IMR-90 (cell line): ENCODE data around the gene DRICH1. TPM values are rescaled to one million over a fixed set of nuclear protein-coding genes. Genes with fewer than 3 reads are reported as not detected.

Experiments
- ATAC-seq: fragments of 200-7000 bp; cut with Tn5 transposase; 2 replicates; pipeline ENCODE4 v1.9.1; 2020; ENCODE audit warnings: low read depth, mild to moderate bottlenecking, moderate library complexity
- BruUV-seq: library from RNA; stranded (reverse); fragments of 400-500 nt; replicated peaks from 2 replicates; lab custom pipeline; 2021; lab: Mats Ljungman, UMichigan
- CTCF ChIA-PET: fragments of 300-600 bp; formaldehyde crosslinking; extraction: SDS; loops from one replicate; lab custom pipeline; 2021; ENCODE audit warnings: antibody characterized with exemption; lab: Yijun Ruan, JAX
- POLR2A ChIA-PET: fragments of 300-600 bp; sonication (Branson Sonifier 250); formaldehyde crosslinking; loops from one replicate; lab custom pipeline; 2022; ENCODE audit warnings: antibody characterized with exemption; ENCODE audit not compliant: unreplicated experiment; lab: Charles Lee
- DNase-seq: peaks from one replicate; pipeline ENCODE4 v3.0.0; 2013
- H2AFZ ChIP-seq: replicated peaks from 2 replicates; pipeline ENCODE3; 2013; ENCODE audit warnings: low read length, mild to moderate bottlenecking; ENCODE audit not compliant: poor library complexity
- H2AK5ac ChIP-seq: 2 replicates; pipeline ENCODE4 v1.6.1; 2013; ENCODE audit warnings: low read depth, low read length, inconsistent platforms
- H2AK9ac ChIP-seq: replicated peaks from 2 replicates; pipeline ENCODE3; 2013; ENCODE audit warnings: mild to moderate bottlenecking, low read depth, low read length, moderate library complexity; ENCODE audit not compliant: poor library complexity
- H2BK120ac ChIP-seq: 2 replicates; pipeline ENCODE4 v1.6.1; 2013; ENCODE audit warnings: low read depth, low read length, inconsistent platforms
- H2BK15ac ChIP-seq: 3 replicates; pipeline ENCODE4 v1.6.1; 2013; ENCODE audit warnings: low read depth, low read length, inconsistent platforms
- H2BK20ac ChIP-seq: 2 replicates; pipeline ENCODE4 v1.6.1; 2013; ENCODE audit warnings: low read depth, mild to moderate bottlenecking, inconsistent platforms, low read length, moderate library complexity
- H2BK5ac ChIP-seq: 2 replicates; pipeline ENCODE4 v1.6.1; 2013; ENCODE audit warnings: mild to moderate bottlenecking, low read depth, low read length, inconsistent platforms; ENCODE audit not compliant: poor library complexity, severe bottlenecking
- H3K14ac ChIP-seq: replicated peaks from 2 replicates; pipeline ENCODE4 v1.6.1; 2013; ENCODE audit warnings: low read depth, low read length, inconsistent platforms
- H3K18ac ChIP-seq: 2 replicates; pipeline ENCODE4 v1.6.1; 2013; ENCODE audit warnings: low read depth, low read length, control low read depth
- H3K23ac ChIP-seq: 2 replicates; pipeline ENCODE4 v1.6.1; 2013; ENCODE audit warnings: low read depth, low read length, inconsistent platforms
- H3K27ac ChIP-seq: 2 replicates; pipeline ENCODE4 v1.5.1; 2013; ENCODE audit warnings: mild to moderate bottlenecking, control low read depth, low read length; ENCODE audit not compliant: insufficient read depth
- H3K27me3 ChIP-seq: 2 replicates; pipeline ENCODE4 v1.6.1; 2013; ENCODE audit warnings: low read length; ENCODE audit not compliant: control insufficient read depth, insufficient read depth
- H3K36me3 ChIP-seq: 2 replicates; pipeline ENCODE4 v1.6.1; 2013; ENCODE audit warnings: low read length, mixed read lengths; ENCODE audit not compliant: control insufficient read depth, insufficient read depth
- H3K4ac ChIP-seq: 2 replicates; pipeline ENCODE4 v1.6.1; 2013; ENCODE audit warnings: low read depth, low read length, inconsistent platforms
- H3K4me1 ChIP-seq: 2 replicates; pipeline ENCODE4 v1.6.1; 2013; ENCODE audit warnings: low read length, mixed read lengths; ENCODE audit not compliant: control insufficient read depth, insufficient read depth
- H3K4me2 ChIP-seq: 2 replicates; pipeline ENCODE4 v1.6.1; 2013; ENCODE audit warnings: low read depth, mild to moderate bottlenecking, control low read depth, low read length, moderate library complexity
- H3K4me3 ChIP-seq: 2 replicates; pipeline ENCODE4 v1.5.1; 2013; ENCODE audit warnings: low read depth, mild to moderate bottlenecking, control low read depth, low read length, moderate library complexity; ENCODE audit not compliant: insufficient read depth
- H3K56ac ChIP-seq: 2 replicates; pipeline ENCODE4 v1.6.1; 2013; ENCODE audit warnings: low read length, inconsistent platforms; ENCODE audit not compliant: insufficient read depth; ENCODE audit errors: extremely low read depth
- H3K79me1 ChIP-seq, 2 experiments: 2 replicates each; pipeline ENCODE4 v1.6.1; 2013; ENCODE audit warnings: low read length in 2 of 2, inconsistent platforms in 1 of 2, low read depth in 1 of 2
- H3K9ac ChIP-seq: 2 replicates; pipeline ENCODE4 v1.6.1; 2013; ENCODE audit warnings: low read depth, low read length, control low read depth
- H3K9me1 ChIP-seq: 2 replicates; pipeline ENCODE4 v1.6.1; 2013; ENCODE audit warnings: low read length, inconsistent platforms; ENCODE audit not compliant: insufficient read depth
- H3K9me3 ChIP-seq: 2 replicates; pipeline ENCODE4 v1.6.1; 2013; ENCODE audit warnings: low read length; ENCODE audit not compliant: control insufficient read depth, insufficient read depth
- H4K20me1 ChIP-seq: 2 replicates; pipeline ENCODE4 v1.6.1; 2013; ENCODE audit warnings: low read length, inconsistent platforms; ENCODE audit not compliant: insufficient read depth
- H4K5ac ChIP-seq: 2 replicates; pipeline ENCODE4 v1.6.1; 2013; ENCODE audit warnings: mild to moderate bottlenecking, low read depth, low read length, control low read depth
- H4K8ac ChIP-seq, 2 experiments: 2 replicates each; pipeline ENCODE4 v1.6.1; 2013; ENCODE audit warnings: low read depth in 2 of 2, low read length in 2 of 2, control low read depth in 1 of 2, inconsistent platforms in 1 of 2
- H4K91ac ChIP-seq: 2 replicates; pipeline ENCODE4 v1.6.1; 2013; ENCODE audit warnings: low read depth, low read length, inconsistent platforms; ENCODE audit not compliant: insufficient read depth
- POLR2A ChIP-seq: IDR thresholded peaks from 2 replicates; pipeline ENCODE4 v1.6.1; 2012; ENCODE audit warnings: mild to moderate bottlenecking, low read depth, low read length
- RAD21 ChIP-seq: IDR thresholded peaks from 2 replicates; pipeline ENCODE4 v1.6.1; 2012; ENCODE audit warnings: low read length, improper control_type of control experiment
- WGBS, 2 experiments: methylation state at CpG; one replicate each; pipeline versions ENCODE4 v1.1.5 to v1.1.7; 2013; ENCODE audit warnings: missing lambda C conversion rate in 2 of 2; ENCODE audit not compliant: insufficient read length in 1 of 2; ENCODE audit errors: extremely low coverage in 2 of 2; 5-methylcytosine and 5-hydroxymethylcytosine counted together
- dilution Hi-C: fragments of 300-500 bp; cut with HindIII; formaldehyde crosslinking; loops from one replicate; pipeline ENCODE4 v1.14.3; 2018; ENCODE audit warnings: low sequenced_read_pairs; ENCODE audit not compliant: unreplicated experiment
- in situ Hi-C: fragments of 300-500 bp; cut with MboI; formaldehyde crosslinking; loops from 3 replicates; pipeline ENCODE4 v1.14.3; 2019; ENCODE audit warnings: low sequenced_read_pairs, inconsistent platforms, mixed read lengths
- intact Hi-C: fragments of 100-400 bp; cut with micrococcal nuclease; formaldehyde crosslinking; loops from 2 replicates; pipeline ENCODE4 v1.10.0; 2022
- polyA plus RNA-seq, 3 experiments: library from polyadenylated mRNA; depleted of rRNA; stranded (reverse); fragments of >200 nt; gene quantifications; 2 replicates each; pipeline ENCODE4 v1.2.3, GENCODE V29; 2012; ENCODE audit warnings: low replicate concordance in 1 of 3
- total RNA-seq: library from RNA; depleted of rRNA; stranded (reverse); fragments of >200 nt; gene quantifications from 2 replicates; pipeline ENCODE4 v1.2.3, GENCODE V29; 2012

Gene DRICH1
- total and polyA plus RNA-seq, 2 of the 4 experiments (the other 2 are of a cell fraction), result 0.14 TPM; not detected in 1

DNA sequence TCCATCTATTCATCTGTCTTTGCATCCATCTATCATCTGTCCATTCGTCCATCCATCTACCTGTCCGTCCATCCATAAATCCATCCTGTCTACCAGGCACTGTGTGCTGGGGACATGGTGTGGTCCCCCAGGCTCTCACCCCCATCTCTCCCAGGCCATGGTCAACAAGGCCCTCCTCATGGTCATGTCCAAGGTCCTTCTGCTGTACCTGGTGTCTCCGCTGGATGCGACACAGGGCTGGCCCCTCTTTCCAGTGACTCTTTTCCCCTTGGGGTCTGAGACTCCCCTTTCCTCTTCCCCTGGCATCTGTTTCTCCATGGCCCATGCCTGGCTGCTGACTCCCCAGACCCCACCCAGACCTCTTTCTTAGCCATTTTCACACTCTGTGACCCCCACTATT lies 56.5 kb downstream of the DRICH1 start:
- H4K20me1 ChIP-seq, result no peaks in the 10 kb centered on the region
- H4K5ac ChIP-seq, result no peak overlapping the region
- intact Hi-C loops (no loop called here), dilution Hi-C loops (no loop called here), in situ Hi-C loops (no loop called here)
- H3K79me1 ChIP-seq, result no peaks in the 10 kb centered on the region
- peaks cover 11% of the 10 kb centered on the region for H3K27me3 ChIP-seq
- H2BK20ac ChIP-seq, result no peak overlapping the region
- H3K36me3 ChIP-seq, result no peaks in the 10 kb centered on the region
- H2AK9ac ChIP-seq, result no peak overlapping the region
- H2AFZ ChIP-seq, result no peak overlapping the region
- no peak overlapping the region for H3K18ac ChIP-seq
- no peak overlapping the region for H2BK120ac ChIP-seq
- no peak overlapping the region for H3K27ac ChIP-seq
- no peak overlapping the region for H2BK5ac ChIP-seq
- no peak overlapping the region for H2BK15ac ChIP-seq
- H3K9me3 ChIP-seq, result no peaks in the 10 kb centered on the region
- no peak overlapping the region for H4K8ac ChIP-seq
- POLR2A ChIA-PET, result no interaction called here
- ATAC-seq (no peak), DNase-seq (no peak)
- WGBS, 2 experiments, result no CpG with 5 or more reads among the region's 4 CpGs
- TF ChIP-seq RAD21 (no peak), POLR2A (no peak)
- no peaks in the 10 kb centered on the region for H3K9me1 ChIP-seq
- H4K91ac ChIP-seq, result no peak overlapping the region
- H3K4ac ChIP-seq, result no peak overlapping the region
- no peak overlapping the region for H3K23ac ChIP-seq
- H3K4me2 ChIP-seq, result no peak overlapping the region
- H2AK5ac ChIP-seq, result no peak overlapping the region
- CTCF ChIA-PET, result no interaction called here
- H3K14ac ChIP-seq, result no peak overlapping the region
- H3K4me3 ChIP-seq, result no peak overlapping the region
- no peaks in the 10 kb centered on the region for H3K4me1 ChIP-seq
- no TSS peak for BruUV-seq
- H3K56ac ChIP-seq, result no peak overlapping the region
- no peak overlapping the region for H3K9ac ChIP-seq
